Endothelial cell of umbilical vein (primary cell): ENCODE measurements around the gene DPH1. TPM values are rescaled to one million over a fixed set of nuclear protein-coding genes. Genes with fewer than 3 reads are reported as not detected.

Source experiments
- BruUV-seq: library from RNA; stranded (reverse); fragments of 400-500 nt; replicated peaks from 2 replicates; lab custom pipeline; 2021; lab: Mats Ljungman, UMichigan
- CTCF ChIA-PET: fragments of 300-600, 350-600 bp; sonication (Branson Sonifier 250); formaldehyde crosslinking; loops from one replicate; lab custom pipeline; 2021; ENCODE audit warnings: antibody characterized with exemption, inconsistent platforms; lab: Charles Lee
- POLR2A ChIA-PET: fragments of 300-600, 350-600 bp; sonication (Branson Sonifier 250); formaldehyde crosslinking; loops from one replicate; lab custom pipeline; 2021; ENCODE audit warnings: antibody characterized with exemption, inconsistent platforms; lab: Charles Lee
- DNase-seq: peaks from one replicate; pipeline ENCODE4 v3.0.0-alpha.2; 2011; ENCODE audit warnings: low read depth, low spot score
- FAIRE-seq: peaks from 2 replicates; lab custom pipeline; 2011; peaks lifted over from hg19 to GRCh38; lab: Jason Lieb, UNC
- H2AFZ ChIP-seq: 2 replicates; pipeline ENCODE4 v1.6.0; 2012; ENCODE audit warnings: low read depth, low read length, control low read depth, inconsistent platforms
- H3K27ac ChIP-seq: 2 replicates; pipeline ENCODE4 v1.5.1; 2011; ENCODE audit warnings: low read depth, mild to moderate bottlenecking, control low read depth, low read length, moderate library complexity; ENCODE audit not compliant: insufficient read depth
- H3K27me3 ChIP-seq, 2 experiments: 2 replicates each; pipeline versions ENCODE4 v1.6.0 to v1.6.1; 2011; ENCODE audit warnings: low read length in 2 of 2, mixed read lengths in 1 of 2; ENCODE audit not compliant: control insufficient read depth in 2 of 2, insufficient read depth in 2 of 2
- H3K36me3 ChIP-seq, 2 experiments: 2 replicates in 1 of 2; 3 replicates in 1 of 2; pipeline ENCODE4 v1.5.1; 2011; ENCODE audit warnings: low read length in 2 of 2, mild to moderate bottlenecking in 1 of 2, moderate library complexity in 1 of 2; ENCODE audit not compliant: control insufficient read depth in 2 of 2, insufficient read depth in 2 of 2; ENCODE audit errors: extremely low read depth in 1 of 2
- H3K4me1 ChIP-seq: 3 replicates; pipeline ENCODE4 v1.5.1; 2011; ENCODE audit warnings: mild to moderate bottlenecking, low read length; ENCODE audit not compliant: control insufficient read depth, insufficient read depth; ENCODE audit errors: extremely low read depth
- H3K4me2 ChIP-seq: 2 replicates; pipeline ENCODE4 v1.6.1; 2011; ENCODE audit warnings: low read length, control low read depth, mixed read lengths; ENCODE audit not compliant: insufficient read depth
- H3K4me3 ChIP-seq, 3 experiments: fragments of 200-600 bp in 1 of 3; sonication (generic), shearing (Covaris generic) in 1 of 3; replicated peaks in 1 of 3; 2 replicates each; pipeline ENCODE4 v1.5.1; 2011 to 2016; ENCODE audit warnings: control low read depth in 3 of 3, low read length in 3 of 3, mild to moderate bottlenecking in 2 of 3, inconsistent platforms in 1 of 3, low read depth in 1 of 3, moderate library complexity in 1 of 3; ENCODE audit not compliant: insufficient read depth in 1 of 3
- H3K79me2 ChIP-seq: 2 replicates; pipeline ENCODE4 v1.6.0; 2012; ENCODE audit warnings: low read length, inconsistent platforms; ENCODE audit not compliant: control insufficient read depth, insufficient read depth
- H3K9ac ChIP-seq: replicated peaks from 2 replicates; pipeline ENCODE3; 2011; ENCODE audit warnings: low read length, control low read depth; ENCODE audit not compliant: insufficient read depth; ENCODE audit errors: extremely low read depth
- H3K9me1 ChIP-seq: replicated peaks from 3 replicates; pipeline ENCODE4 v1.6.0; 2011; ENCODE audit warnings: mild to moderate bottlenecking, low read length; ENCODE audit not compliant: control insufficient read depth, insufficient read depth; ENCODE audit errors: extremely low read depth
- H3K9me3 ChIP-seq: replicated peaks from 2 replicates; pipeline ENCODE4 v1.5.1; 2012; ENCODE audit warnings: low read length, inconsistent platforms; ENCODE audit not compliant: control insufficient read depth, insufficient read depth
- H4K20me1 ChIP-seq: replicated peaks from 2 replicates; pipeline ENCODE3; 2011; ENCODE audit warnings: mild to moderate bottlenecking, low read length; ENCODE audit not compliant: control insufficient read depth, insufficient read depth; ENCODE audit errors: extremely low read depth
- CTCF ChIP-seq, 2 donors: IDR thresholded peaks; 1 replicate in 1 of 2; 2 replicates in 1 of 2; pipeline ENCODE4 v1.5.1; 2011; ENCODE audit warnings: low read length in 2 of 2, mild to moderate bottlenecking in 2 of 2, moderate library complexity in 2 of 2, control low read depth in 1 of 2, inconsistent platforms in 1 of 2, low read depth in 1 of 2; ENCODE audit not compliant: insufficient read depth in 1 of 2; ENCODE audit errors: extremely low read depth in 1 of 2
- EZH2 ChIP-seq: IDR thresholded peaks from 2 replicates; pipeline ENCODE4 v1.6.1; 2012; ENCODE audit warnings: borderline replicate concordance, low read depth, mild to moderate bottlenecking, moderate library complexity, low read length, inconsistent platforms; ENCODE audit not compliant: severe bottlenecking
- FOS ChIP-seq: IDR thresholded peaks from 2 replicates; pipeline ENCODE4 v1.6.1; 2011; ENCODE audit warnings: mild to moderate bottlenecking, low read length, moderate library complexity, borderline replicate concordance; ENCODE audit not compliant: insufficient read depth
- GATA2 ChIP-seq: IDR thresholded peaks from 2 replicates; pipeline ENCODE4 v1.7.0; 2011; ENCODE audit warnings: low read depth, mild to moderate bottlenecking, moderate library complexity, mixed read lengths, low read length; ENCODE audit not compliant: insufficient read length, insufficient read depth
- JUN ChIP-seq: IDR thresholded peaks from 2 replicates; pipeline ENCODE4 v1.6.1; 2011; ENCODE audit warnings: borderline replicate concordance, low read depth; ENCODE audit not compliant: insufficient read length, insufficient read depth
- MYC ChIP-seq: IDR thresholded peaks from one replicate; pipeline ENCODE4 v1.6.1; 2011; ENCODE audit warnings: mild to moderate bottlenecking, low read depth, low read length
- POLR2A ChIP-seq: IDR thresholded peaks from 2 replicates; pipeline ENCODE4 v1.6.1; 2012; ENCODE audit warnings: low read depth, mild to moderate bottlenecking, control low read depth, low read length
- POLR2AphosphoS5 ChIP-seq: IDR thresholded peaks from 2 replicates; pipeline ENCODE4 v1.6.1; 2012; ENCODE audit warnings: low read depth, mild to moderate bottlenecking, control low read depth, low read length, moderate library complexity; ENCODE audit not compliant: insufficient read depth
- dilution Hi-C: fragments of 300-500 bp; cut with MboI; formaldehyde crosslinking; loops from one replicate; pipeline ENCODE4 v1.15.0; 2019; ENCODE audit warnings: low sequenced_read_pairs; ENCODE audit not compliant: extremely low pct_ligation_motif_present
- intact Hi-C: fragments of 100-400 bp; cut with micrococcal nuclease; formaldehyde crosslinking; loops from one replicate; pipeline ENCODE4 v1.10.0; 2022
- polyA plus RNA-seq, 4 experiments: library from polyadenylated mRNA; depleted of rRNA in 3 of 4; stranded (reverse) in 3 of 4; unstranded in 1 of 4; fragments of >200 nt; gene quantifications; 2 replicates each; pipeline versions ENCODE4 v1.2.1 to v1.2.3, GENCODE V29; 2011 to 2012; ENCODE audit warnings: missing spikeins in 1 of 4
- total RNA-seq: library from RNA; stranded (reverse); gene quantifications from 2 replicates; pipeline ENCODE4 v1.2.3, GENCODE V29; 2021
- TF ChIP-seq, protein P1 (sequence below): IDR thresholded peaks from 2 replicates; pipeline ENCODE4 v1.6.1; 2011; ENCODE audit not compliant: insufficient read depth, insufficient read length

Gene DPH1
- total and polyA plus RNA-seq, 2 donors (not counting 3 experiments of a cell fraction or from before 2014, with no cell fraction given), result 37.8 to 45.6 TPM

GRCh38 chr17:2044263-2044894, 14.4 kb downstream of the DPH1 start:
- Histone ChIP-seq H3K27ac (no peak overlapping the region), H3K4me2 (no peak overlapping the region), H3K27me3 (no peaks in the 10 kb centered on the region), H4K20me1 (no peaks in the 10 kb centered on the region), H3K9ac (no peak overlapping the region), H3K9me1 (no peaks in the 10 kb centered on the region), H3K9me3 (no peaks in the 10 kb centered on the region), H3K79me2 (peaks cover 17% of the 10 kb centered on the region), H3K4me1 (peaks cover 11% of the 10 kb centered on the region), H2AFZ (no peak overlapping the region), H3K4me3 (no peak overlapping the region), H3K36me3 (peaks cover 5 to 9% of the 10 kb centered on the region in 2 experiments)
- no peak for FAIRE-seq
- ChIA-PET CTCF (interaction anchor here (1.0 to 1.3 kb wide), 3 partner anchors 136 to 201 kb away, joined by 3 to 8 read pairs (median 3); no protein-coding TSS in a partner anchor), POLR2A (interaction anchor here (0.7 kb wide), 1 partner anchor 200 kb away, joined by 7 read pairs; no protein-coding TSS in a partner anchor)
- DNase-seq, result no peak
- dilution Hi-C loops (no loop called here), intact Hi-C loops (no loop called here)
- TF ChIP-seq POLR2AphosphoS5, result no peak
- no peak for TF ChIP-seq MYC
- no peak for TF ChIP-seq JUN
- TF ChIP-seq GATA2, result no peak
- no peak for TF ChIP-seq POLR2A
- TF ChIP-seq FOS, result no peak
- TF ChIP-seq CTCF (IDR thresholded peaks at IDR 0.05; ENCODE audit: extremely low read depth in 1 of 2, insufficient read depth in 1 of 2, low read depth in 1 of 2, low read length in 2 of 2), result no peak
- TF ChIP-seq EZH2, result no peak
- TF ChIP-seq, protein P1, sequence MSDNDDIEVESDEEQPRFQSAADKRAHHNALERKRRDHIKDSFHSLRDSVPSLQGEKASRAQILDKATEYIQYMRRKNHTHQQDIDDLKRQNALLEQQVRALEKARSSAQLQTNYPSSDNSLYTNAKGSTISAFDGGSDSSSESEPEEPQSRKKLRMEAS, result no peak
- no TSS peak for BruUV-seq
